ENCODE measurements around the gene CTBP2.

Gene CTBP2

DNA sequence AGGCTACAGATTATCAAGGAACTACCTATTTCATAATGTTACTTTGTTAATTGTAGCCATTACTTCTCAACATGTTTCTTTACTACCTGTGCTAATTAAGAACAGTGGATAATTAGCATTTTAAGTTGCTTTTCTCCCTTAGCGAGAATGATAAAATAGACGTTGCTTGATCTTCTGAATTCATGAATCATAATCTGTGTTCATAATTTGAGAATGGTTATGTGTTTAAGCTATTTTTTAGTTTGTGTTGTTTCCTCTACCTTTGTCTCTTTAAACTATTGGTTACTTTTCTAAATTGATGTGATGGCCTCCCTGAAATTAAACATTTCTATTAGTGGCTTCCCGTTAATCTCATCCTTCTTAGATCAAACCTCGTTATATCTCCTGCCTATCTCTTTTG is 218.5 kb downstream of the CTBP2 start, which contains the start of gene ZRANB1:
Gene ZRANB1 (plus strand): TSS at position 301 of the 400 bp plus-strand sequence. CDS start 371 bp downstream, outside the sequence.
- no peak for DNase-seq (ENCODE audit: low read depth in 2 of 2)

GRCh38 chr10:124939290-124939689 is 221.1 kb downstream of the CTBP2 start:
- DNase-seq (ENCODE audit: low read depth in 2 of 2), result no peak

- DNase-seq (ENCODE audit: low read depth in 2 of 2), result no peak
Observed at GRCh38 chr10:124936813-124937212, 223.6 kb downstream of the CTBP2 start.

DNA sequence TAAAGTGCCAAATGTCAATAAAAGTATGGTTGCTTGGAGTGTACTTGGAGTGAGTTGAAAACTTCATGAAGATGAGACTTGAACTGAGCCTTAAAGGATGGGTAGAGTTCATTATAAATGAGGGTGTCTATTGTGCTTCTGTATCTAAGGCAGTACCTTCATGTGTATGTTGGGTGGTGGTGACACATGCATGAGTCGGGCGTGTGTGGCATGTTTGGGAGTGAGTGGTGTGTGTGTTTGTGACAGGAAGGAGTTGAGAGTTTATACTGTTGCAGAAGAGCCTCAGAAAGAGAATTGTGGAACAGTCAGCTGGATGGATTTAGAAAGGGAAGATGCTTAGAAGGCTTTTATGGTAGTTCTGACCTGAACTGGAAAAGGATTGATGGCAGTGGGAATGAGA is 224.4 kb downstream of the CTBP2 start:
- DNase-seq (ENCODE audit: low read depth in 2 of 2), result peak in 1 of 2 donors; percentile 30

All from stimulated activated CD4-positive, alpha-beta T cell treated with anti-CD3 and anti-CD28 coated beads, Interleukin-15, amount 100 ng/mL, for 48 hours (primary cell).